ENCODE results near the gene ARL8B. TPM values are rescaled to one million over a fixed set of nuclear protein-coding genes. Genes with fewer than 3 reads are reported as not detected.

ARL8B gene
- total RNA-seq, 1 experiment from 2014 or later, result 51.8 TPM

DNA sequence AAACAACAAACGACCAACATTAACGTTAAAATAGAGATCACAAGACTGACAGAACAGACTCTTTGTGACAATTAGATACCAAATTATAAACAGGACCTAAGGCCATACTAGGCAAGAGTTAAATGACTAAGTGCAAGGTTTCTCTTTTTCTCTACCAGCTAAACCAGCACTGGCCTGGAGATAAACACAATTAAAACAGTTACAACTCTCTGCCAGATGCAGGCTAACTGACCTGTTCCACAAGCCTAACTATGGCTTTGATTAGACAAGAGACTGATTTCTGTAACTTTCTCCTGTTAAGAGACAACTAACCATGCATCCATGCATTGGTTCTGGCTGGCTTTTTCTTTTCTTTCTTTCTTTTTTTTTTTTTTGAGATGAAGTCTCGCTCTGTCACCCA, 1.6 kb upstream of the ARL8B start:
- BruUV-seq (replicated peaks), result no TSS peak
- intact Hi-C loops (cut with micrococcal nuclease; ENCODE audit: unreplicated experiment) (loop anchor here (10.0 kb wide), 1 partner anchor 64 kb away; the partner anchor contains the start of gene EDEM1), in situ Hi-C loops (cut with HindIII; ENCODE audit: low pct_unique_long_range_greater_than_20kb, low sequenced_read_pairs) (no loop called here)
- POLR2A ChIA-PET, result no interaction called here
- no peak for ATAC-seq
- Histone ChIP-seq H3K27me3 (ENCODE audit: control insufficient read depth, insufficient read depth, low read length) (no peaks in the 10 kb centered on the region), H3K27ac (ENCODE audit: low read length) (no peak overlapping the region), H3K36me3 (ENCODE audit: control insufficient read depth, insufficient read depth, low read length) (no peaks in the 10 kb centered on the region), H3K9me3 (ENCODE audit: control insufficient read depth, insufficient read depth, low read depth, low read length) (no peaks in the 10 kb centered on the region), H3K4me1 (ENCODE audit: control insufficient read depth, insufficient read depth, low read length) (peaks cover 4% of the 10 kb centered on the region; the same call in 1 of the 2 replicates), H3K4me3 (ENCODE audit: low read depth in 2 of 2, low read length in 2 of 2) (no peak overlapping the region)
- CTCF ChIA-PET, result no interaction called here
- TF ChIP-seq TCF7L2 (IDR thresholded peaks at IDR 0.05; ENCODE audit: low read depth, low read length) (no peak), POLR2AphosphoS5 (IDR thresholded peaks at IDR 0.05; ENCODE audit: low read depth, low read length) (no peak), REST (IDR thresholded peaks at IDR 0.05; ENCODE audit: insufficient read depth in 1 of 2, low read depth in 2 of 2, low read length in 1 of 2) (no peak)
- no peak for DNase-seq (ENCODE audit: low read depth, low spot score)

DNA sequence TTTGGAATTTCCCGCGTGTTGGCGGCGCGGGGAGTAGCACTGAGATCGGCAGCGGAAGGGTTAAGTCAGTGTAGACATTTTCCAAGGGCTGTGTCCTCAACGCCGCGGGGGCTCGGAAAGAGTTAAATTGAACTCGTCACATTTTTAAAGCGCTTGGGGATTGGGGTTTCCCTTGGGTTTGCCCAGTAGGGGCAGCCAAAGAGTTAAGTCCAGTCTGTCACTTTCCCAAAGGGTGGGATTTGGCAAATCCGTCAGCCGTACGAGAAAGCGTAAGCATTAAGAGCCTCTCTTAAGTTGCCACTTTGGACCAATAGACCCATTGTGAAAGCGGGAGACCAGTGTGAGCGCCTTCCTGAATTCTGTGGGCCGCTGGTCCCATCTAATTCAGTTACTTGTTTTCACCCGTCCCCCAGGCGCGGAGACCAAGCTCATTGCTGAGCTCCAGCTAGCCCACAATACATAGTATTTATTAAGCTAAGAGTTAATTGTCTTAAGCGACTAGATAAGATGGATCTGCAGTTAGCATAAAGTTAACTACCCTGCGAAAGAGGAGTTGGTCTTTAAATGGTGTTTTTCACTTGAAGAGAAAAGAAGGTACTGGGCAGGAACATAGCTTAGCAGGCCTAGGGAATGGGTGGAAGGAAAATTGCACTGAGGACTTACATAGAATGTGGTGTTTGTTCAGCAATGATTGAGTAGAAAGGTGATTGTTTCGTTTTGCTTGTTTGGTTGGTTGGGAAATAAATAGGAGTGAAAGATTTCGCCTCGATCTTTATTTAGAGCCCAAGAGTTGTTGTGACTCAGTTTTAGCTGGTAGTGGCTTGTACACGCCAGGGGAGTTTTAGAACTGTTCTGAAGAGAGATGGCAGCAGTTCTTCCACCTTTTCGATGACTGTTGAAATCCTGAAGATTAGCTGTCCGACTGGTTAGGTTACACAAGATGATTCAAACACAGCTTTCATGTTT, 932 bp downstream of the ARL8B start:
- H3K27me3 ChIP-seq (ENCODE audit: control insufficient read depth, insufficient read depth, low read length), result no peaks in the 10 kb centered on the region
- ATAC-seq, result peak; percentile 14
- no peak for TF ChIP-seq SIN3A (IDR thresholded peaks at IDR 0.05; ENCODE audit: borderline replicate concordance, insufficient read depth, low read depth, low read length)
- no peak for TF ChIP-seq REST (IDR thresholded peaks at IDR 0.05; ENCODE audit: insufficient read depth in 1 of 2, low read depth in 2 of 2, low read length in 1 of 2)
- no peak for TF ChIP-seq CTCF (IDR thresholded peaks at IDR 0.05)
- BruUV-seq (replicated peaks), result no TSS peak
- in situ Hi-C loops (cut with HindIII; ENCODE audit: low pct_unique_long_range_greater_than_20kb, low sequenced_read_pairs), result no loop called here
- H3K9me3 ChIP-seq (ENCODE audit: control insufficient read depth, insufficient read depth, low read depth, low read length), result no peaks in the 10 kb centered on the region
- peak overlapping the region; percentile 88 for H3K27ac ChIP-seq (ENCODE audit: low read length)
- peaks cover 6% of the 10 kb centered on the region; the same call in 1 of the 2 replicates for H3K4me1 ChIP-seq (ENCODE audit: control insufficient read depth, insufficient read depth, low read length)
- ChIA-PET CTCF (no interaction called here), POLR2A (interaction anchor here (1.1 kb wide), 1 partner anchor 54 kb away, joined by 3 read pairs; no protein-coding TSS in a partner anchor)
- DNase-seq (ENCODE audit: low read depth, low spot score), result no peak
- H3K36me3 ChIP-seq (ENCODE audit: control insufficient read depth, insufficient read depth, low read length), result no peaks in the 10 kb centered on the region; the same call in 1 of the 2 replicates
- H3K4me3 ChIP-seq (ENCODE audit: low read depth in 2 of 2, low read length in 2 of 2), result peak overlapping the region; percentile 92 to 95
- intact Hi-C loops (cut with micrococcal nuclease; ENCODE audit: unreplicated experiment), result loop anchor here (10.0 kb wide), 1 partner anchor 62 kb away; the partner anchor contains the start of gene EDEM1
